Upper lobe of left lung (tissue), 4 donors: ENCODE measurements around the gene RSBN1L.

ENCODE experiments used
- POLR2AphosphoS5 ChIP-seq, 2 donors: sonication (generic); formaldehyde crosslinking; IDR thresholded peaks; one replicate each; pipeline ENCODE4 v1.5.1; 2017; ENCODE audit warnings: antibody characterized with exemption in 2 of 2
- TF ChIP-seq, protein P1 (sequence below), 6 experiments: fragments of 450-650 bp in 4 of 6; fragments of 200-600 bp in 2 of 6; sonication (generic) in 2 of 6; IDR thresholded peaks; one replicate each; pipeline ENCODE4 v1.5.1; 2016 to 2019; ENCODE audit warnings: antibody characterized with exemption in 6 of 6

- TF ChIP-seq, protein P1, sequence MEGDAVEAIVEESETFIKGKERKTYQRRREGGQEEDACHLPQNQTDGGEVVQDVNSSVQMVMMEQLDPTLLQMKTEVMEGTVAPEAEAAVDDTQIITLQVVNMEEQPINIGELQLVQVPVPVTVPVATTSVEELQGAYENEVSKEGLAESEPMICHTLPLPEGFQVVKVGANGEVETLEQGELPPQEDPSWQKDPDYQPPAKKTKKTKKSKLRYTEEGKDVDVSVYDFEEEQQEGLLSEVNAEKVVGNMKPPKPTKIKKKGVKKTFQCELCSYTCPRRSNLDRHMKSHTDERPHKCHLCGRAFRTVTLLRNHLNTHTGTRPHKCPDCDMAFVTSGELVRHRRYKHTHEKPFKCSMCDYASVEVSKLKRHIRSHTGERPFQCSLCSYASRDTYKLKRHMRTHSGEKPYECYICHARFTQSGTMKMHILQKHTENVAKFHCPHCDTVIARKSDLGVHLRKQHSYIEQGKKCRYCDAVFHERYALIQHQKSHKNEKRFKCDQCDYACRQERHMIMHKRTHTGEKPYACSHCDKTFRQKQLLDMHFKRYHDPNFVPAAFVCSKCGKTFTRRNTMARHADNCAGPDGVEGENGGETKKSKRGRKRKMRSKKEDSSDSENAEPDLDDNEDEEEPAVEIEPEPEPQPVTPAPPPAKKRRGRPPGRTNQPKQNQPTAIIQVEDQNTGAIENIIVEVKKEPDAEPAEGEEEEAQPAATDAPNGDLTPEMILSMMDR (IDR thresholded peaks at IDR 0.05) = no peak
- TF ChIP-seq POLR2AphosphoS5 (IDR thresholded peaks at IDR 0.05) = no peak
Measured at GRCh38 chr7:77782383-77782782, 86.1 kb downstream of the RSBN1L start.
